Left renal cortex interstitium (tissue), 4 donors: ENCODE data around the gene DCHS2. TPM values are rescaled to one million over a fixed set of nuclear protein-coding genes. Genes with fewer than 3 reads are reported as not detected.
"Not testable (repeated sequence)": the region's sequence is repeated elsewhere in the genome, so short reads cannot be mapped to it uniquely, and the experiment has no call there.

Experiments used
- DNase-seq, 4 donors: peaks; one replicate each; pipeline ENCODE4 v3.0.0-alpha.2; 2013; ENCODE audit warnings: low read depth in 4 of 4, low spot score in 2 of 4, missing footprints in 1 of 4
- polyA plus RNA-seq, 4 donors: library from polyadenylated mRNA; unstranded; fragments of 120-200 nt; gene quantifications; one replicate each; pipeline ENCODE4 v1.2.1, GENCODE V29; 2013; ENCODE audit not compliant: insufficient read length in 4 of 4

DCHS2 gene
- polyA plus RNA-seq, 4 donors: 5.7 to 11.3 (median 6.7) TPM

GRCh38 chr4:154231806-154232478 lies 259.7 kb downstream of the DCHS2 start:
- no peak for DNase-seq

GRCh38 chr4:154230723-154231122 lies 260.9 kb downstream of the DCHS2 start:
- no peak for DNase-seq

- DNase-seq: no peak
Observed at GRCh38 chr4:154230091-154230490, 261.5 kb downstream of the DCHS2 start.

GRCh38 chr4:154222875-154223274 lies 268.7 kb downstream of the DCHS2 start:
- no peak for DNase-seq

- no peak for DNase-seq
Observed at GRCh38 chr4:154218051-154218450, 273.5 kb downstream of the DCHS2 start.

GRCh38 chr4:154217384-154217783 lies 274.2 kb downstream of the DCHS2 start:
- not testable (repeated sequence) for DNase-seq

GRCh38 chr4:154211506-154211905 lies 280.1 kb downstream of the DCHS2 start:
- DNase-seq: no peak

GRCh38 chr4:154208424-154208823 lies 283.2 kb downstream of the DCHS2 start:
- no peak for DNase-seq

GRCh38 chr4:154205471-154205870 lies 286.1 kb downstream of the DCHS2 start:
- DNase-seq: no peak

- no peak for DNase-seq
Observed at GRCh38 chr4:154194649-154195048, 296.9 kb downstream of the DCHS2 start.

- DNase-seq: no peak
Observed at GRCh38 chr4:154192585-154192984, 299.0 kb downstream of the DCHS2 start.

GRCh38 chr4:154189346-154189745 lies 302.3 kb downstream of the DCHS2 start:
- no peak for DNase-seq

- DNase-seq: no peak
Observed at GRCh38 chr4:154186888-154187287, 304.7 kb downstream of the DCHS2 start.

- no peak for DNase-seq
Observed at GRCh38 chr4:154186035-154186434, 305.6 kb downstream of the DCHS2 start.

GRCh38 chr4:154184238-154184637 lies 307.4 kb downstream of the DCHS2 start:
- no peak for DNase-seq

GRCh38 chr4:154183264-154183663 lies 308.3 kb downstream of the DCHS2 start:
- DNase-seq: no peak

Other genes starting within 250 kb of the DCHS2 start
- gene PLRG1, start 58.6 kb upstream of the DCHS2 start, polyA plus RNA-seq: 100 to 1,000 TPM in 3 of 4 donors, 10 to 100 TPM in 1; 99.5 to 124 (median 113) TPM
- 100 to 1,000 TPM in 2 of 4 donors, 1 to 10 TPM in 2; 5.9 to 204 (median 63.8) TPM for gene FGB, start 71.2 kb upstream of the DCHS2 start, polyA plus RNA-seq
- 10 to 100 TPM in 1 of 4 donors, under 1 TPM in 2, not detected in 1; 0.06 to 39.6 (median 0.33) TPM for gene FGA, start 98.9 kb upstream of the DCHS2 start, polyA plus RNA-seq
- 10 to 100 TPM in 1 of 4 donors, not detected in 3; 41.2 TPM for gene FGG, start 120.9 kb upstream of the DCHS2 start, polyA plus RNA-seq